Measurements from ENCODE around the gene FAM177B. TPM values are rescaled to one million over a fixed set of nuclear protein-coding genes. Genes with fewer than 3 reads are reported as not detected.
"Not testable (repeated sequence)": the region's sequence is repeated elsewhere in the genome, so short reads cannot be mapped to it uniquely, and the experiment has no call there.

Gene FAM177B
- total RNA-seq, 1 donor from 2014 or later, result not detected

DNA sequence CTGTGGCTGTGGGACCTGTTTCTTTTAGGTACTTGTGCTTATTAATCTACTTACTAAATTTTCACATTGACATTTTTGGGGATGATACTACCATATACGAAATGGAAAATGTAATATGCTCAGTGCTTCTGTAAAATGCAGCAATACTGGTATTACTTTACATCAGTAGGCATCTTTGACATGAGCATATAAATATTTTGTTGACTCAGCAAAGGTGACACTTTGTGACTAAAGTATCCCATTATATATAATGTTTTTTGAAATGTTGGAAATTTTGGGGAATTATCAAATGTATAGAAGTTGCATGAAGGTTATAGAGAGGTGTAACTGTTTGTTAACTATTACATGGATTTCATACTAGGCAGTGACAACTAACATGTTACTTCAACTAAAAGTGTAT, 2.3 kb upstream of the FAM177B start:
- no peak for DNase-seq
- ATAC-seq (ENCODE audit: poor library complexity), result no peak
- intact Hi-C loops (cut with DNase I), result no loop called here

DNA sequence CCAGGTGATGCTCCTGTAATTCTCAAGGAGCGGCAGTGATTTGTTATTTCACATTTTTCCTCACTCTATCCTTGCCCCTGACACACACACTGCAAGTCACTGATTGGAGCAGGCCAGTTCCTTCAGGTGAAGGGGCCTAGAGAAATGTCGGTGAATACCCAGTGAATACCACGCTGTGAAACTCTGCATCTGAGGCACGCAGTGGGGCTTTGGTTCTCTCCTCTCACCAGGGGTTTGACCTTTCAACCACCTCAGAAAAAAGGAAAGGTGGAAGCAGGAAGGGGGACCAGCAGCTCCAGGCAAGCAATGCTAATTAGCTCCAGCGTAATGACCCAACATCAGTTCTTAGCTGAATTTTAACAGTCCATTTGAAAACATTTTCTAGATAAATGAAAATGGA, 532 bp upstream of the FAM177B start:
- intact Hi-C loops (cut with DNase I), result no loop called here
- no peak for ATAC-seq (ENCODE audit: poor library complexity)
- DNase-seq, result no peak

DNA sequence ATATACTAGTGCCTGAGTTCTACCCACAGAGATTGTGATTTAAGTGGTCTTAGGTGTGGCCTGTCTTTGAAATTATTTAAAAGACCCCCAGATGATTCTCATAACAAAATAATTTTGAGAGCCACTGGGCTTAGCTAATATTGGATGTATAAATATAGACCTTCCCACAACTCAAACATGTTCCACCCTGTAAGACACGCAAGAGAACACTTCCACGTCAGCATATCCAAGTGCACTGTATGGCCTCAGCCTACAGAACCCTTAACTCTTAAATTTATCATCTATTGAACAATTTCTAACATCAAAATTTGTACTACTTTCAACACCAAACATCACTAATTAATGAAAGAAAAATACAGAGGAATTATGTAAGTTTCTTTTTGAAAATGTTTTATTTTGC, 2.5 kb downstream of the FAM177B start:
- intact Hi-C loops (cut with DNase I), result loop anchor here (2.0 kb wide), 1 partner anchor 341 kb away; no protein-coding TSS in a partner anchor
- ATAC-seq (ENCODE audit: poor library complexity) (no peak), DNase-seq (no peak)

DNA sequence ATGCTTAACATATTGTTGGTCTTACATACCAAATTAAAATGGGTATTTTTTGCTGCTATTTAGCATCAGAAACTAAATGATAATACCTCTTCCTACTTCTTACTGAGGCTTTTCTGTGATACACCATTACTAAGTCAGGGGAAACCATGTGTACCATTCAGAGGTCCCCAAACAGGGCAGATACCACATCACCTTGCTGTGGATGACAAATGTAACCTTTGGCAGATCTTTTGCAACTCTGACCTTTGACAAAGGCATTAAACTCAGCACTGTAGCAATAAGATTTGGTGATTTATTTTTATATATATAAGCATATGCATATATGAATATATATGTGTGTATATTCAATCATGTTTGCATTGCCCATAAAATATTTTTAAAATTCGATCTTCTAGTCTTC, 2.9 kb downstream of the FAM177B start:
- intact Hi-C loops (cut with DNase I), result loop anchor here (2.0 kb wide), 1 partner anchor 341 kb away; no protein-coding TSS in a partner anchor
- ATAC-seq (ENCODE audit: poor library complexity), result no peak
- no peak for DNase-seq

DNA sequence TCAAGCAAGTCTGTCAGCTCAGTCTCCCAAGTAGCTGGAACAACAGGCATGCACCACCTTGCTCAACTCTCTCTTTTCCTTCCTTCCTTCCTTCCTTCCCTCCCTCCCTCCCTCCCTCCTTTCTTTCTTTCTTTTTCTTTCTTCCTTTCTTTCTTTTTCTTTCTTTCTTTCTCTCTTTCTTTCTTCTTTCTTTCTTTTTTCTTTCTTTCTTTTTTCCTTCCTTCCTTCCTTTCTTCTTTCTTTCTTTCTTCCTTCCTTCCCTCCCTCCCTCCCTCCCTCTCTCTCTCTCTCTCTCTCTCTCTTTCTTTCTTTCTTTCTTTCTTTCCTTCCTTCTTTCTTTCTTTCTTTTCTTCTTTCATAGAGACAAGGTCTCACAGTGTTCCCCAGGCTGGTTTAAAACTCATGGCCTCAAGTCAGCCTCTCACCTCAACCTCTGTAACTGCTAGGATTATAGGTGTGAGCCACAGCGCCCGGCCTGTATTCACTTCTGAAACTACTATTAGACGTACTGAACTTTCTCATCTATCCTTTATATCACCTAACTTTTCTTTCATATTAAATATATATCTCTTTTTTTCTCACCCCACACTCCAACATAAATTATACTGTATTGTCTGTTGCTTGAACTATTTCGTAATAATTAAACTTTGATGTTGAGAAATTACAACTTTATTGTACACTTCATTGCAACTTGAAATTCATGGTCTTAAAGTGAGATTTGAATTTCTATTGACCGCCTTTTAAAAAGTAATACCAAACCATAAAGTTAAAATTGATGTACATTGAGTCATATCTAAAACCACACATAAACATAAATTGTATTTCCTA, 4.8 kb downstream of the FAM177B start:
- intact Hi-C loops (cut with DNase I); DNase-seq; ATAC-seq (ENCODE audit: poor library complexity): not testable (repeated sequence)

DNA sequence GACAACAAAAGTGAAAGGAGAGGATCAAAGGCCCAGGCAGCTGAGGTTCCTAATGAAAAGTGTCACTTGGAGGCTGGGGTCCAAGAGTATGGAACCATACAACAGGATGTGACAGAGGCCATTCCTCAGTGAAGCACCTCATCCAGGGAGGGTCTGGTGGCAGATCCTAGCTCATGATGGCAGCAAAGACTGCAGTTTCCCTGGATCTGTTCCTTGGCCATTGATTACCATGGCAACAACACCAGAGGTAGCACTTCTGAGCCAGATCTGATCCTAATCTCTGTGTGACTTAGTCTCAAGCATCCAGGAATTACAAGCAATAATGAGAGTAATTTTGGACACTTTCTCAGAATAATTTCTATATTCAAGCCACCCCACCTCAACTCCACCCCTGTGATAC, 12.9 kb downstream of the FAM177B start:
- no peak for DNase-seq
- intact Hi-C loops (cut with DNase I), result no loop called here
- ATAC-seq (ENCODE audit: poor library complexity), result no peak

DNA sequence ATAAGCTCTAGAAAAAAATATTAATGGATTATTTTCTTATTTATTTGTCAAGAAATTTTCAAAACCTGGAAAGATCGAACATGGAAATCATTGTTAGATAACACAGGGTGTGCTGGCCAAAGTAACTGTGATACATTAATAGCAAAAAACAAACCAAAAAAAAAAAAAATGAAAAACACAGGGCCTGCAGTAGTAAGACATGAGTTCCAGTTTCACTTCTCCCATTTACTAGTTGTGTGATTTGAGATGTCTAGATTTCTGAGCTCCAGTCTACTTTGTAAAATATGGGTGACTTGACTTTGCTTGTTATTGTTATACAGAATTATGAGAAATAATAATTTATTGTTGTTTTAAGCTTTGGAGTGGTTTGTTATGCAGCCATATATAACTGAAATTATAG, 13.6 kb downstream of the FAM177B start:
- ATAC-seq (ENCODE audit: poor library complexity), result no peak
- intact Hi-C loops (cut with DNase I), result no loop called here

DNA sequence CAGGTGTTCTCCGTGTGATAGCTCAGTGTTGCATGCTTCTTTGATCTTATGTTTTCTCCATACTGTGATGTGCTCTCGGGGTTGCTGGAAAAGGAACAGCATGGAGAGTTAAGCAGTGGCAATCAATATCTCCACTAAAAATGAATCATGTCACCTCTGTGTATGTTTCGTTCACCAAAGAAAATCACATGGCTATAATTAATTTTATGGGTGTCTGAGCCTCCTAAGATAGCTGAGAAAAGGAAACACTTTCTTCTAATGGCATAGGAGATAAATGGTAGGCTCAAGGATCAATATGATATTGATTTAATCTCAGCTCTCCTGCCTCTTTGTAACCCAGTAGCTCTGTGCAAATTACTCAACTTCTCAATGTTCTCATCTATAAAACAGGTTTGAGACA, 14.3 kb downstream of the FAM177B start:
- DNase-seq, result no peak
- no peak for ATAC-seq (ENCODE audit: poor library complexity)
- intact Hi-C loops (cut with DNase I), result no loop called here

More for the DNA sequence above, 13.6 kb downstream of the FAM177B start:
- DNase-seq, result no peak

DNA sequence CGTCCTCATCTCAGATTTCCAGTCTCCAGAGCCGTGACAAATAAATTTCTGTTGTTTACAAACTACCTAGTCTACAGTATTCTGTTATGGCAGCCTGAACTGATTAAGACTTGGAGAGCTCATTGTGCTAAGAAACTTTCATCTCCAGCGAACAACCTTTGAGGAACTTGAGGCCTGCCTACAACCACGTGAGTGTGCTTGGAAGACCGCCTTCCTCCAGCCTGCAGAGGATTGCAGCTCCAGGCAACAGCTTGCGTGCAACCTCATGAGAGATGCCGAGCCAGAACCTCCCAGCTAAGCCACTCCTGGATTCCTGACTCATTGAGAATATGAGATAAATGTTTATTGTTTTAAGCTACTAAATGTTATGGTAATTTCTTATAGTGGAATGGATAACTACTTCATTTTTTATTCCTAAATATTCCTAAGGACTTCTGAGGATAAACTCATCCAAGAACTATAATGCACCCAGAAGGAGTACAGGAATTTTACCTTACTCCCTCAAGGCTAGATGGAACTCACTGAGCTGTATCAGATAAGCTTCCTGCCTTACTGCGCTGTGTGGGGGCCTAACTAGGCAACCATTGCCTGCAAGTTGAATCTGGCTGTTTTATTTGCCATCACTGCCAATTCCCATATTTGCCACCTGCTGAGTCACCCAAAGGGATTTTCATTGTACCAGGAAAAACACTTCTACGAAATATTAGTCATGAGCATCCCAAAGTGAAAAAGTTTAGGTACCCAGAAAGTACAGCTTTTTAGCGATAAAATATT, 17.6 kb downstream of the FAM177B start:
- ATAC-seq (ENCODE audit: poor library complexity) (peak; percentile 86), DNase-seq (peak; percentile 73)
- intact Hi-C loops (cut with DNase I), result no loop called here

DNA sequence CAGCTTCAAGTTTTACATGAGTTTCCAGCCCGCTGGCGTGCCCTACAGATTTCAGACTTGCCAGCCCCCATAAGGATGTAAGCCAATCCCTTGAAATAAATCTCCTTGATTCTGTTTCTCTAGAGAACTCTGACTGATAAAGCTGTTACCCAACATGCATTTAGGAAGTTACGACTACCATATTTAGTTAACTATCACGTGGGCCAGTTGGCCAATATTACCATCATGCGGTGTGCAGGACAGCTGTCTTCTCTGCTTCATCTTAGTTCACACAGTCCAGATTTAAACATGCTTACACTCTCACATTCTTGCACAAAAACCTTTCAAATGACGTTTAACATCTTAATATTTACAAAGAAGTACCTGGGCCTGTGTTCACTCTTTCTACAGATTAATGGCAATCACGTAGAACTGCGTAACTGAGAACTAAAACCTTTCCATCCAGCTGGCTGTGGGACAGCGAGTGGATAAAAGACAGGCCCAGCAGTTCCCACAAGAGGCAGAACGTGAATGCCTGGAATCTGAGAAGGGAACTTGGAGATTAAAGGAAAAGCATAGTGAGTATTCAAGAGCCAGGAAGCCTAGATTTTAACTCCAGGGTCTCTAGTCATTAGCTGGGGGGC, 20.8 kb downstream of the FAM177B start:
- DNase-seq, result no peak
- intact Hi-C loops (cut with DNase I), result no loop called here
- peak; percentile 59 for ATAC-seq (ENCODE audit: poor library complexity)

DNA sequence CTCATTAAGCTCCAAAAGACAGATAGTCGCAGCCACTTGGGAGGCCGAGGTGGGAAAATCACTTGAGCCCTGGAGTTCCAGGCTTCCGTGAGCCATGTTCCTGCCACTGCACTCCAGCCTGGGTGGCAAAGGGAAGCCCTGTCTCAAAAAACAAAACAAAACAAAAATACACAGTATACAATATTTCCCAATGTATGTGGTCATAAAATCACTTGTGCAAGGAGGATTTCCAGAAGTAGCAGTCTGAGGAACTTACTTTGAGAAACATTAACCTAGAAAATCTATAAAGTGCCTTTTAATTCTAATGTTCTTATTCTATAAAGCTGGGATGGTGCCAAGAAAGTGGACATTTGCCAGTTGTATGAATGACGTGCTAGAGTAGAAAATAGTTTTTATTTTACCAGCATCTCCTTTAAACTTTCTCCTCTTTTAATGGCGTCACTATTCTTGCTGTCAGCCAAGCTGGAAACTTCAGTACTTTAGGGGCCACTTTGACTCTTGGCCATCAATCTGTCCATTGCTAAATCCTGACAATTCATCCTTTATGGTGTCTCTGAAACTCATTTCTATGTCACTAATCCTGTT, 22.5 kb downstream of the FAM177B start:
- ATAC-seq (ENCODE audit: poor library complexity) (no peak), DNase-seq (no peak)
- intact Hi-C loops (cut with DNase I), result no loop called here

DNA sequence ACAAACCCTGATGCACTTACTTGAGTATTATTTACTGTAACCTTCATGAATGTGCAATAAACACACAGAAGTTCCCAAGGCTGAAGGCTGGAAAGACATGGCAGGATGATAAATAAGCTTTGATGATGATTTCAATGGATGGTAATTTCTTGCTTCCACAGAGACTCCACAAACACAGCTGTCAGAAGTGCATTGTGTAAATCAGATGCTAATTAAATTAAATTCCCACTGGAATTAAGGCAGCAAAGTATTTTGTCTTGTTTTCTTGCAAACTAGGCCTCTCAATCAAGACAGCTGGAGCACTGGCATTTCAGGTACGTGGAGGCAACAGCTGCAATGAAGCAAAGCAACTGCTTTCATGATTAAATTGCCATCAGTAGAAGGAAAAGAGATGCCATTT, 24.1 kb downstream of the FAM177B start:
- DNase-seq (no peak), ATAC-seq (ENCODE audit: poor library complexity) (no peak)
- intact Hi-C loops (cut with DNase I), result no loop called here

DNA sequence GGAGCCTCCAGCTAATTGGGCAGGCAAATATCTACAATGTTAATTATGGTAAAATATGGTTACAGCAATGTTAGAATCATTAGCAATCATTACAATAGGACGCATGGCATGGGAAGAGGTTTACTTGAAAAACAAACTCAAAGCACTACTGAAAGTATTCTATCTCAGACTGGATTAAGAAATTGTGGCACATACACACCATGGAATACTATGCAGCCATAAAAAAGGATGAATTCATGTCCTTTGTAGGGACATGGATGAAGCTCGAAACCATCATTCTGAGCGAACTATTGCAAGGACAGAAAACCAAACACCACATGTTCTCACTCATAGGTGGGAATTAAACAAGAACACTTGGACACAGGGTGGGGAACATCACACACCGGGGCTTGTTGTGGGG, 25.2 kb downstream of the FAM177B start:
- intact Hi-C loops (cut with DNase I); DNase-seq; ATAC-seq (ENCODE audit: poor library complexity): not testable (repeated sequence)

DNA sequence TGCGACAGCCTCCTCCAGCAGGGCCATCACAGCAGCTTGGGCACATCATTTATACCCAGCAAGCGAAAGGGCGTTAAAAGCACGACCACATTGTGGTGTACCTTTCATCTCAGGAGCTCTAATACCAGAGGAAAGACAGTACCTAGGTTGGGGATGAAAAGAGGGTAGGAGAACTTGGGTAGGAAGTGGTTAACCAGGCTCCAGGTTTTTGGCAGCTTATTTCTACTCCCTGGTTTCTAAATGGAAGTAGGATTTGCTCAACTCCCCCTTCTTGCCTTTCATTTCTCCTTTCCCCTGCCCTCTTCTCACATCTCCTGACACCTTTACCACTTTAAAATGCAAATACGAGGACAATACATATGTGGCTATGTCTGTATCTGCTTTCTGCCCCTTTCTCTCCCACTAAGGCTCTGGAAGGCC, 30.2 kb downstream of the FAM177B start:
- no peak for DNase-seq
- ATAC-seq (ENCODE audit: poor library complexity), result no peak

DNA sequence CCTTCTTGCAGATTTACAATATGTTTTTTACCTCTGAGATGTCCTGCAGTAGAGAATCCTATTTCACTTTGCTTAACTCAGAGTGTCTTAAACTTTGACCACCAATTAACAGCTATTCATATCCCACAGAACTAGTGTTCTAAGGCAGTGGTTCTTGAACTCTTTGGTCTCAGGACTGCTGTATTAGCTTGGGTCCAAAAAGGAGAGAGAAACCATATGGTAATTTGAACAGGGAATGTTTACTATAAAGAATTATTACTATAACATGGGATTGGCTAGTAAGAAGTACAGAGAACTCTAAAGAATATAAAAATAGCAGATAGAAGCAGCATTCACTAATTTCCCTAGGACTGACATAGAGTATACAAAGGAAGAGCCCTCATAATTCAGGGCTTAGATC, 31.6 kb downstream of the FAM177B start:
- intact Hi-C loops (cut with DNase I), result no loop called here
- DNase-seq (no peak), ATAC-seq (ENCODE audit: poor library complexity) (no peak)

More for the DNA sequence above, 30.2 kb downstream of the FAM177B start:
- intact Hi-C loops (cut with DNase I), result no loop called here

DNA sequence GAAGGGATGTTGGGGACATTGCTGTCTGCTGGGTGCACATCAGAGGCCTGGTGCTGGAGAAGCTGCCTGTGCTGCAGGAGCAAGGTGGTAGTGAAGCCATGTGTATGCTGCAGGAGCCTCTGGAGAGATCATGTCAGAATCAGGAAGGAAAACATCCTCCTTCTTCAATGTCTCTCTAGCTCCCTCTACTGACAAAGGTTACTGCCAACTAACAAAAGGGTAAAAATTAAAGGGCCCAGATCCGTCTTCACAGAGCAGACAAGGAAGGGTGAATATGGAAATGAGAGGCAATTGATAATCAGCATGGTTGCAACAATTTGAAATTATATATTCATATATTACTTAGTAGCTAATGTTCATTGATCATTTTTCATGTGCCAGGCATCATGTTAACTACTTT, 32.2 kb downstream of the FAM177B start:
- intact Hi-C loops (cut with DNase I), result no loop called here
- no peak for ATAC-seq (ENCODE audit: poor library complexity)

DNA sequence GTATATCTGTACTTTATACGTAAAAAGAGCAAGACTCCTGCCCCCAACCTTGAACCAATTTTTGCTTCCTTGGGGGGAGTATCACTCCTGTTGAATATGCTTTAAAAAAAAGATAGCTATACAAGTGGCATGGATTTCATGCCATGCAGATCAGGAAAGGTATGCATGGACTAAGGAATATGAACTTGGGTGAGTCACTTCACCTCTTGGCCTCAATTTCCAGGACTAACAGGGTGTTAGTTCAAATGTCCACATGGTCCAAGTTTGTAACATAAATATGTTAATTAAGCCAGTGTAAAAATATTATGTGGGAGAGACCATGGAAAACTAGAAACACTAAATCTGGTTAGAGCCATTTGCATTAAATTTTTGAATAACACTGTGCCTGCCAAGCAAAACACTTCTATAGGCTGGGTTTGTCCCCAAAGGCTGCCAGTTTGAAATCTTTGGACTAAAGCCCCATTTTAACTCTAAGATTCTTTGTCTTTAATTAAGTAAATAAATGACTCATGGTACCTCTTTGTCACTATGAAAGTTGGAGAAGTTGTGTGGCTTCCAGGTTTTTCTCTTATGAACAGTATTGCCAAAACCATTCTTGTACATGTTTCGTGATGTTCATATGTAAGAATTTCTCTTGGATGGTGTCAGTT, 33.1 kb downstream of the FAM177B start:
- no peak for ATAC-seq (ENCODE audit: poor library complexity)
- no peak for DNase-seq
- intact Hi-C loops (cut with DNase I), result no loop called here

More for the DNA sequence above, 32.2 kb downstream of the FAM177B start:
- no peak for DNase-seq

DNA sequence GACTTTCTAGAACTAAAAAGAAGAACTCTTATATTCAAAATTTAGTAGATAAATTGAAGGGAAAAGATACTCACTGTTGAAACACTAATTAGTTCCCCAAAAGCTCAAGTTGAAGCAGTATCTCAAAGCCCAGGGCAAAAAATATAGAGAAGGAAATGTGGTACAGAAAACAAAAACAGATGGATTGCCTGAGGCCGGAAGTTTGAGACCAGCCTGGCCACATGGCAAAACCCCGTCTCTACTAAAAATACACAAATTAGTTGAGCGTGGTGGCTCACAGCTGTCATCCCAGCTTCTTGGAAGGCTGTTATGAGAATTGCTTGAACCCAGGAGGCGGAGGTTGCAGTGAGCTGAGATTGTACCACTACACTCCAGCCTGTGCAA, 36.0 kb downstream of the FAM177B start:
- ATAC-seq (ENCODE audit: poor library complexity) (peak; percentile 80), DNase-seq (no peak)
- intact Hi-C loops (cut with DNase I), result no loop called here

DNA sequence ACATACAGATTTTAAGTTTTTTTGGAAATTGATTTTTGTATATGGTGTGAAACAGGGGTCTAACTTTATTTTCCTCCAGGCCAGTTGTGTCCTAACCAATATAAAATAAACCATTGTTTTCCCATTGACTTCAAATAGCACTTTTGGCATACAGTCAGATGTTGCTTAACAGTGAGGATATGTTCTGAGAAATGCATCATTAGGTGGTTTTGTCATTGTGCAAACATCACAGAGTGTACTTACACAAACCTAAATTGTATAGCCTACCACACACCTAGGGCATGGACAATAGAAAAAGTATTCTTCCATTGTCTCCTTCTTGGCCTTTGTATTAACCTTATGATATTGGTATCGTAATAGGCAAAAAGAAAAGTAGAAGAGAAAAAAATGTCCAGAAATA, 40.5 kb downstream of the FAM177B start:
- ATAC-seq (ENCODE audit: poor library complexity), result no peak
- DNase-seq, result no peak
- intact Hi-C loops (cut with DNase I), result no loop called here

Measured in Right ventricle myocardium superior (tissue), 1 donor.